ENCODE measurements around the gene NOTO.

The NOTO gene

DNA sequence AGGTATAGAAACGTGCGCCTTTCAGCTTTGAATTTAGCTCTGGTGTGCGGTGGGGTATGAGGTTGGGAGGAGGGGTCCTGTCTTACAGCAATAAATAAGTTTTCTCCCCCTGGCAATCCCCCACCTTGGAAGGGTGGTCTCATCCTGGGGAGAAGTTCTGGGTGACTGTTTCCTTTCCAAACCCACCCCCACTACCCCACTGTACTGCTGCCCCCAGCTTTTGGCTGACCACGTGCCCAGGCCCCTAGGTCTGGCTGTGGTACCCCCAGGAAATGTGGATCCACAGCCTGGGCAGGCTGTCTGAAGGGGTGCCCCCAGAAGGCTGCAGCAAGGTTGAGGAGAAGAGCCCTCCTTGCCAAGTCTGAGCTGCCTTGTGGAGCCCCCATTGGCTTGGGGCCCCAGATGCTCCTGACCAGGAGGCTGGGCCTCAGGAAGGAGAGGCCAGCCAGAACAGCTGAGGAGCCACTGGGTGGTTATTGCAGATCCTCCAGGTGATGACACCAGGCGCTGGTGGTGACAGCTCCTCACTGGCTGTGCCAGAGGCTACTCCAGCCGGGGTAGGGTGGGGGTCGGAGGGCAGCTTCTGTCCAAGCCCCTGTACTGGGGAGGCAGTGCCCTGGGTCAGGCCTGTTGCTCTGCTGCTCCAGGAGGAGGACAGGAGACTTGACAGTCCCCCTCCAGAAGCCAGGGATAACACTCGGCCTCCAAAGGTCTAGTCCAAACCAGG lies 56.0 kb downstream of the NOTO start:
- DNase-seq (ENCODE audit: low read depth): no peak

DNA sequence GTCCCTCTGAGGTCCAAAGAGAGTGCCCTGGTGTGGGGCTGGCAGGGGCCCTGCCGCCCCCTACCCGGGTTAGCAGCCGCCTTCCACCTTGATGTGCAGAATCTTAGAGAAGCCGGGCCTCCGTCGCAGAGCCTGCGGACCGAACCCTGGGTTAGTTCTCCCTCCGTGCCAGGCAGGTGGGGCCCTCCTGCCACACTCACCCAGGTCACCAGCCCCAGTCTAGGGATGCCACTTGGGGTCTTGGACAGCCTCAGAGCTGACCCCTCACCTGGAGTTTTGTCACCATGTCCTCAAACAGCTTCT lies 56.5 kb downstream of the NOTO start:
- DNase-seq (ENCODE audit: low read depth): no peak

DNA sequence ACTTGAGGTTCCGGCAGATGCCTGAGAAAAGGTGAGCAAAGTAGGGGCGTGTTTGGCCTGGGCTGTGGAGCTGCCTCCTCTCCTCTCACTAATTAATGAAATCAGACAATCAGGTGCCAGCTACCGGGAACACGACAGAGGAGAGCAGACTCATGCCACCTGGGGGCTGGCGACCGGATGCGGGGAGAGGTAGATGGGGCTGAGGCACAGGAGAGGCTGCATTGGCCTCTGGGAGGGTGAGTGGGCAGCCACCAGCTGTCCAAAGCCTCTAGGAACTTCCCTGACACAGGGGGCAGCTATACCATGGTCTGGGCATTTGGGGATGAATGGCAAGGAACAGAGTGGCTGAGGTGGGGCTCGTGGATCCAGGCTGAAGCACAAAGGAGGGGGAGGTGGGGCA lies 56.9 kb downstream of the NOTO start:
- DNase-seq (ENCODE audit: low read depth): no peak

DNA sequence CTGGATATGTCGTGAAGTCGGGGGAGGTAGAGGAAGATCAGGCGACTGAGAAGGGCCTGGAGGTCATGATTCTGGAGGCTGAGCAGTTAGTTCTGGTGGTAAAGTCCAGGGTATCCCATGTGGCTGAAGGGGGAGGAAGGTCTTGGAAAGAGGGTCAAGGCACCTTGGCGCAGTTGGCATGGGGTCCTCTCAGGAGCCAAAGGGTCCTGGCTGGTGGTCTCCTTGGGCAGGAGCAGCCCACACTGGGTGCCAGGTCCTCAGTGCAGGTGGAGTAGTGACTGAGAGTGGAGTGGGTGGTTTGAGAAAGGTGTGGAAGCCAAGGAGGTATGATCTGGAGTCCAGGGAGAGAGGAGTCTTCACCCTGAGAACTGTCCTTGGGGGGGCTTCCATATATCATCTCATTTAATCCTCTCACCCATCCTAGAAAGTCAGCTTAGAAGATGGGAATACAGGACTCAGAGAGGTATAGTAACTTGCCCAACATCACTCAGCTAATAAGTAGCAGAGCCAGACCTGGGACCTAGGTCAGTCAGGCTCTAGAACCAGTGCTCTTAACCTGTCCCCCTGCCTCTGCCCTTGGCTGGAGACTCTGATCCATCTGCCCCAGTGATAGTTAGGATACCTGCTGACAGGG lies 57.4 kb downstream of the NOTO start:
- no peak for DNase-seq (ENCODE audit: low read depth)

- no peak for DNase-seq (ENCODE audit: low read depth)
Observed at GRCh38 chr2:73260338-73260984, 58.1 kb downstream of the NOTO start.
